Activated CD4-positive, CD25-positive, alpha-beta regulatory T cell treated with anti-CD3 and anti-CD28 coated beads, Interleukin-2, amount 50 U/mL, for 72 hours (primary cell): ENCODE measurements around the gene MYBBP1A.
"Not testable (repeated sequence)": the region's sequence is repeated elsewhere in the genome, so short reads cannot be mapped to it uniquely, and the experiment has no call there.

ENCODE experiments used
- DNase-seq: peaks from one replicate; pipeline ENCODE4 v3.0.0; 2021

MYBBP1A gene

DNA sequence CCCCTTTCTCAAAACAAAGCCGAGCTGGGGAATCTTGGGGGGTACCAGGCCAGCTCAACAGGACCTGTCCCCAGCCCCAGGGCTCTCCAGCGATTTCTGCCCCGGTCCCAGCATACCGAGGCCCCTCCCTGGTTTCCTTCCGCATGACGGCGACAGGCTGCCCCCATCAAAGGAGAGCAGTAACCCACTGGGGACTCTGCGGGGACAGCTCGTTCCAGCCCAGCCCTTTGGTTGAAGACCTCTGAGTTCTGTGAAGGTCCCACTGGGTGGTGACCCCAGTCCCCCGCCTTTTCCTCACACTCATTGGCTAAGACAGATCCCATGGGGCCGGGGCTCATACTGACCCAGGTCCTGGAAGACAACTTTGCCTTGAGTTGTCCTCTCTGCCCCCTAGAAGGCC is 33.2 kb upstream of the MYBBP1A start:
- DNase-seq: no peak

DNA sequence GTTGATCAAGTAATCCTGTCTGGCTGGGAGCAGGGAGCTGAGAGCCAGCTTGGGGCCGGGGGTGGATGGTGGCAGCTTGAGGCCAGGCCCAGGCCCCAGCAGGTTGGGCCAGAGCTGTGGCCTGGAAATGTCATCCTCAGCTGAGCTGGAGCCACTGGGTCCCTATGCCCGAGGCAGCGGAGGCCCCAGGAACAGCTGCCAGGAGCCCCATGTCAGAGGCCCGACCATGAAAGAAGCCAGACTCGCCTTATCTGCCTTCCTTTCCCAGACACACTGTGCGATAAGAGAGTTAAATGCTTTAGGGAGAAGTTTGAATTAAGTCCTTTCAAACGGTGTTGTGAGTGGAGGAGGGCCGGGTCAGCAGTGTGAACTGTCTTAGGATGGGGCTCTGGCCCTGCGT is 32.6 kb upstream of the MYBBP1A start:
- DNase-seq: no peak

DNA sequence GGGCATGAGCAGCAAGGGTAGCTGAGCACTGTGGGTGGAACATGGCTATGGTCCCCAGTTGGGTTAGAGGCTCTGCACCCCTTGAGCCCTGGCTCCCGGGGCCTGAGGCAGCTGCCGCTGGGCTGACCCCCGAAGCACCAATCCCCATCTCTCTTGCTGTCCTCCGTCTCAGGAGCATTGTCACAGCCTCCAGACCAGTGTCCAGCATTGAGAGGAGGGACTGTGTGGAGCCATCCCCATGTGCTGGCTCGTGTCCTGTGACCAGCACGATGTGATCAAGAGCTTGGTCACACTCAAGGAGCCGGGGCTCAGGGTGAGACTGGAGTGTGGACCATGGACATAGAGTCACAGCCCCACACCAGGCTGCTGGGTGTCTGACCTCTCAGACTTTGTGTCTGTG is 32.0 kb upstream of the MYBBP1A start:
- no peak for DNase-seq

DNA sequence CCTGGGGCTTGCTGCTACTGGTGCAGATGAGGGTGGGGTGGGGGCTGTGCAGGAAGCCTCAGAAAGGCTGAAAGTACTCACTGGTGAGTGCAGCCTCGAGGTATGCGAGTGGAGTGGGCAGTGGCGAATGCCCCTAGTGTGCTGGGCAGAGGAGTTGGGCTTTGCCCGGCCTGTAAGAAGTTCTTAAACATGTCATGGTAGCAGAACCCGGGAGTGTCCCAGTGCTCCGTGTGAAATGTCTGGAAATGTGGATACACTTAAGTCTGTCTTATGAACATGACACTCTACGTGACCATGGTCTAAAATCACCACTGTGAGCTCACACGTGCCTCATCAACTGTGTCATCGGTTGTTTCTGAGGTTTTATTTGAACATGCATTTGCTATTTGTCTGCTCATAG is 30.9 kb upstream of the MYBBP1A start:
- DNase-seq: no peak

DNA sequence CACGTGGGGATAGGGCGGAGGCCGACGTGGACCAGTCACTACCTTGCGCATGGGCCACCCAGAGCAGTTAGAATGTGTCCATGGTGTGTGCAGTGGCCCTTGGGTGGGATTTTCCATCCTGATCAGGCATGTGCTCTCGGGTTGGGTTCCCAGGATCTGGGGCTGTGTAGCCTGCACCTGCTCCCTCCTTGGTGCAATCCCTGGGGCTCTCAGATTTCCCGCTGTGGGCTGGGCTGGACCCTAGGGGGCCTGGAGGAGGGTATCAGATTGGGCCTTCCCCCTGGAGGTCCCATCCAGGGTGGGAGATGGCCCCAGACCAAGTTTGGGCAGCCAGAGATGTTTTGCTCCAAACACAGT is 30.4 kb upstream of the MYBBP1A start:
- no peak for DNase-seq

DNA sequence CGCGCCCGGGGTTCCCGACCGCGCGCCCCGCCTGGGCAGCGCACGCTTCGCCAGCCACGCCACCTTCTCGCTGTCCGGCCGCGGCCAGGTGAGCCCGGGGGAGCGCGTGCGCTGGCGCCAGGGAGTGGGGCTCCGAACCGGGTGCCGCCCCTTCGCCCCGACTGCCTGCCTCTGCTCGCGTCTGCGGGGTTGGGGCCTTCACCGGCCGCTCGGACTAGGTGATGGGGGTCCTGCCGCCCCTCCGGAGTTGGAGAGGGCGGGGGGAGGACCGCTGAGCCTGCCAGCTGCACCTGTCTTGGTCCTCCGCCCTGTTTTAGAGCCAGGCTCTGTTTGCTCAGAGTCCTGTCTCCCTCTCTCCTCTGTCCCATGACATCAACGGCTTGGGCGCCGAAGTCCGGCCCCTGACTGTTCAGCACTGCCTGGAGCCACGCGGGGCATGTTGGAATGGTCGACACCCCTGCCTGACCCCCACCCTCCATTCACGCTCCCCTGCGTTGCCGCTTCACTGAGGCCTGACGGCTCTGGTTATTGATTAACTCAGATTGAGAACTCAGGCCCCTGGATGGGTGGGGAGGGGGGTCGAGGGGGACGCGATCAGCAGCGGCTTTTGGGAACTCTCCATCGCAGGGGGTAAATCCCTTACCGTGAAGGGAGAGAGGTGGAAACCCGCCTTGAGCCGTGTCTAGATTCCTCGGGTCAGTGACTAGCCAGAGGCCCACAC is 29.9 kb upstream of the MYBBP1A start:
- DNase-seq: no peak

DNA sequence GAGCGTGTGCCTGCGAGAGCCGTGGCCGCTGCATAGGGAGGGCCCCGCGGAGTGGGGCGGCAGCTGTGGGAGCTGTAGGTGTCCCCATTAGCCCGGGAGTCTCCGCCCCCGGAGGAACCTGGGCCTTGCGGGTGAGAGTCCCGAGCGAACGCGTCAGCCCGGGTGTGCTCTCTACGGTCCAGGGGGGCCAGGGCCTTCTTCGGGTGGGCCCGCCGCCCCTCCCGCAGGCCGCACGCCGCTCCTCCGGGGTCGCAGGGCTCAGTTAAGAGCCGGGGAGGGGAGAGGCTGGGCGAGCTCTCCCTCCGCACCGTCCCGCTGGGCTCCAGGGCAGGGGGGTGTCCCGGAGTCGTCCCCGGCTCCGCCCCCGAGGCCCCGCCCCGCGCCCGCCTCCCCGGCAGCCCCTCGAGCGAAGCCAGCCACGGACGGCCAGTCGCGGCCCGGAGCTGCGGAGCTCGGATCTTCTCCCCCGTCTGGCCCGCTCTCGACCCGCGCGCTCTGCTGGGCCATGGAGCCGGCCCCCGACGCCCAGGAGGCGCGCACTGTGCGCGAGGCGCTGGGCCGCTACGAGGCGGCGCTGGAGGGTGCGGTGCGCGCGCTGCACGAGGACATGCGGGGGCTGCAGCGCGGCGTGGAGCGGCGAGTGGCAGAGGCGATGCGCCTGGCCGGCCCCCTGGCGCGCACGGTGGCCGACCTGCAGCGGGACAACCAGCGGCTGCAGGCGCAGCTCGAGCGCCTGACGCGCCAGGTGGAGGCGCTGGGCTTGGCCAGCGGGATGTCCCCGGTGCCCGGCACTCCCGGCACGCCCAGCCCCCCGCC is 29.1 kb upstream of the MYBBP1A start, which contains the start of gene SMTNL2:
TSS of gene SMTNL2 (plus strand) at position 429 of the 816 bp plus-strand sequence. CDS start at position 506, 77 bp downstream.
- DNase-seq: no peak

DNA sequence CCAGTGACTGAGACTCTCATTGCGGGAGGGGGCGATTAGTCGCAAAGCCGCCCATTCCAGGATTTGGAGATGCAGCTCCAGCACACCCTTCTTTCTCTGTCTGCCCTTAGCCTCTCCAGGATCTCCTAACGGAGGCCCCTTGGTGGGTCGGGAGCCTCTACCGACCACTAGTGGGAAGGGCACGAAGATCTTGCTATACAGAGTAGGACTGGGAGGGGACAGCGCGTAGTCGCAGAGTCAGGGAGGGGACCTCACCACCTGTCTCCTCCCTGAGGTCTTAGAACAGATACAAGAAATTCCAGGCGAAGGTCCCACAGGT is 28.6 kb upstream of the MYBBP1A start:
- no peak for DNase-seq

DNA sequence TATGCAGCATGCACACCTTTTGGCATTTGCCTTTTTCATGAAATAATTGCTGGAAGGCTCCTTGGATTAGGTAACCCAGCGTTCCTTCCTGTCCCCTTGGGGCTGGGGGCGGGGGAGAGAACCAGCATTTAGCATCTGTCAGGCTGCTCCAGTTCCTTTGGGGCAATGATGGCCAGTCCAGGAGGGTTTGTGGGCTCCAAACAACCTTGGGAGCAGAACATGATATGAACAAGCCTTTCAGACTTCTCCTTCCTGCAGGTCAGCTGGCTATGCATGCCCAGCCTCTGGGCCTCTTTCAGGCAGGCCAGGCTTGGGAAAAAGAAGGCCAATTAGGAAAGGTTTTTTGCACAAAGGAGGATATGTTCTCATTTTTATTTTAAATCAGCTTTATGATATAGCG is 28.0 kb upstream of the MYBBP1A start:
- no peak for DNase-seq

DNA sequence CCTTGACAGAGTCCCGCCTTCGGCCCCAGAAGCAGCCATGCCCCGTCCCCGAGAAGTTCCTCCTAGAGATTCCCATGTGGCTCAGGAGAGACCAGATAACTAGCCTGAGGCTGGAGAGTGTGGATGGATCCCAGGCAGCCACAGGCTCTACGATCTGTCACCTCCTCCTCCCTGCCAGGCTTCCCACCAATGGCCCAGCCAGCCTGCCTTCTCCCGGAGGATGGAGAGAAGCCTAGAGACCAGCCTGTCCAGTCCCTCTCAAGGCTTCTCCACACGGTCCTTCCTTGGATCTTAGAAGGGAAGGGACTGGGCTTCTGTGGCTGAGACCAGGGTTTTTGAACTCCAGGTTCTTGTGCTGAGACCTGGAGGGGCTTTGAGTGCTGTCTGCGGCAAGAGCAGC is 27.5 kb upstream of the MYBBP1A start:
- no peak for DNase-seq

DNA sequence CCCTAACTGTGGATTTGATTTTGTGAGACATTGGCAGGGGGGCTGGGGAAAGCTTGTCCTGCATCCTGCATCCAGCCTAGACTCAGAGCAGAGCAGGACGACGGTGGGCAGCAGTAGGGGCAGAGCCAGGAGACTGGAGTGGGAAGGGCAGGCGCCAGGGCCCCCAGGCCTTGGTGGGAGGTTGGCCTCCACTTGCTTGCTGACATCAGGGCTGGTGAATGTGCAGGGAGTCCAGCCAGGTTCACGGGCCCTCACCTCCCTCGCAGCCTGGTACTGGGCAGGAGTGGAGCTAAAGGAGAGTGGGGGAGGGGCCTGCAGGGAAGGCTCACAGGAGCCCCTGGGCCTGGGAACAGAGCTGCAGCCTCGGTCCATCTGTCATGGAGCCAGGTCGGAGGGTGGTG is 26.9 kb upstream of the MYBBP1A start:
- DNase-seq: no peak

DNA sequence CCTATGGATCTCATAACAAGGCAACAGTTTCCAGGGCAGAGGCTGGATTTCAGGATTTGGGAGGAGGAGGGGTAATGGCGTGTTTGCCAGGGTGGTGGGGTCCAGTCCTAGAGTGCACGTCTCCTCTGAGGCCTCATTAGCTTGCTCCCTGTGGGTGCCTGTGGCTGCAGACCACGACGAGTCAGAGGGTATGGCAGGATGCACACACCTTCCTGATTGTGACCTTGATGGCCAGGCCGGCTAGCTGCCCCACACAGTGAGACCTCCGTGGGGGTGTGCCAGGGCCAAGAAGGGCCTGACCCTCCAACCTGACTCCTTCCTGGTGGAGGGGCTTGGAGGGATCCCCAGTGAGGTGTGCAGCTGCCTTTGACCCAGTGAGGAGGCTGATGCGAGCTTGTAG is 25.1 kb upstream of the MYBBP1A start:
- DNase-seq: no peak

DNA sequence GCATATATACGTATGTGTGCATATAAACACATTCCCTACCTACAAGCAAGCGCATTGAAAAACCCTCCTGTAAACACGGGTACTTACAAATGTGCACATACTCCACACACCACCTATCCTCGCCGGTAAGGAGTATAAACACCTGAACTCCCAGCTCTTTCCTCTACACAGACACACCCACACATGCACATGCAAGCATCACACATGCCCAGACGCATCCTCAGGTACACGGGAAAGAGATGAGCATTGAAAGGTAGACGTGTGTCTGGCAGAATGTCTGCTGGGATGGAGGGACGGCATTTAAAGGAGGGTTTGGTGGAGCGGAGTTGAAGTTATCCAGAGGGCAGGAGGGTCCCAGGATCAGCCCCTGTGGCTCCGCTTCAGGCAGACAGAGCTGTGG is 24.5 kb upstream of the MYBBP1A start:
- no peak for DNase-seq

DNA sequence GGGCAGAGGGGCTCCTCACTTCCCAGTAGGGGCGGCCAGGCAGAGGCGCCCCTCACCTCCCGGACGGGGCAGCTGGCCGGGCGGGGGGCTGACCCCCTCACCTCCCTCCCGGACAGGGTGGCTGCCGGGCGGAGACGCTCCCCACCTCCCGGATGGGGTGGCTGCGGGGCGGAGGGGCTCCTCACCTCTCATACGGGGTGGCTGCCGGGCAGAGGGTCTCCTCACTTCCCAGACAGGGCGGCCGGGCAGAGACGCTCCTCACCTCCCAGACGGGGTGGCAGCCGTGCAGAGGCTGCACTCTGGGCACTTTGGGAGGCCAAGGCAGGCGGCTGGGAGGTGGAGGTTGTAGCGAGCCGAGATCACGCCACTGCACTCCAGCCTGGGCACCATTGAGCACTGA is 23.2 kb upstream of the MYBBP1A start:
- DNase-seq: not testable (repeated sequence)

DNA sequence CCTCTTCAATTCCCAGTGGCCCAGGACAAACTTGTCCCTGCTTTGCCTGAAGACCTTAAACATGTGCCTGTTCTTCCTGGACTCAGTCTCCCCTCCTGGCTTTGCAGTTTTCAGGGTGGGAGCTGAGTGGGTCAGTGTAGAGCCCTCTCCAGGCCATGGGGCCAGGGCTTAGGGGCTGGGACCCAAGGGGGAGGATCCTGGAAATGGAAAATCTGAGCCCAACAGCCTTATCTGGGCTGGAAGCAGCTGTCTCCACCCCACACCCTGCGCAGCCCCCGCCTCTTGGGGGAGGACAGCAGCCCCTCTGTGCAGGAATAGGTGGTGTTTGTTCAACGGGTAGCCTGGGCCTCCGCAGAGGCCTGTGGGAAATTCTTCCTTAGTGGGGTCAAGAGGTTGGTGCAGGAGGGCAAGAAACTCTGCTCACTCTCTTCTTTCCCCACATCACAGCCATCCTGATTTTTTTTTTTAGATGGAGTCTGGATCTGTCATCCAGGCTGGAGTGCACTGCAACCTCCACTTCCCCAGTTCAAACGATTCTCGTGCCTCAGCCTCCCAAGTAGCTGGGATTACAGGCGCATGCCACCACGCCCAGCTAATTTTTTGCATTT is 22.3 kb upstream of the MYBBP1A start:
- no peak for DNase-seq

DNA sequence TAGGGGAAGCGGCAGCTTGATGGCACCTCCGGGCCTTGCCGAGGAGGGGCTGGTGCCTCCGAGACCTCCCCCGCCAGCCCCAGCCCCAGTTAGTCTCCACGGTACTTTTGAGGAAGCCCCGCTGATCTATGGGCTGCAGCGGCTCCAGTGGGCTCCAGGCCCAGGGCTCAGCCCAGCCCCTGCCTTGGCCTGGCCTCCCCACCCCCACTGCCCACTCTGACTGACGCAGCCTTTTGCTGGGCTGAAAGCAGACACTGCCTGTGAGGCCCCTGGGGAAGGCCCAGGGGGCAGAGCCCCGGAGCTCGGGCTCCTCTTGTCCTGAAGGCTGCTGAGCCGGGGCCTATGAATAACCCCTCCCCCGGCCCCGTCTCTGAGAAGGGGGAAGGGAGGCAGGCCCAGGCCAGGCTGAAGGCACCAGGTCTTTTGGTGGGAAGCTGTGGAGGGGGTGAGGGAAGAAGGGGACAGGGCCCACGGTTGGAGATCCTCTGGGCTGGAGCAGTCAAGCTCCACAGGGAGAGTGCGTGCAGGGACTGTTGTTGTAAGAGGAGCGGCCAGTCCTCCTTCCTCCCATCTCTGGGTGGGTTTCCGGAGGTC is 21.6 kb upstream of the MYBBP1A start:
- no peak for DNase-seq

DNA sequence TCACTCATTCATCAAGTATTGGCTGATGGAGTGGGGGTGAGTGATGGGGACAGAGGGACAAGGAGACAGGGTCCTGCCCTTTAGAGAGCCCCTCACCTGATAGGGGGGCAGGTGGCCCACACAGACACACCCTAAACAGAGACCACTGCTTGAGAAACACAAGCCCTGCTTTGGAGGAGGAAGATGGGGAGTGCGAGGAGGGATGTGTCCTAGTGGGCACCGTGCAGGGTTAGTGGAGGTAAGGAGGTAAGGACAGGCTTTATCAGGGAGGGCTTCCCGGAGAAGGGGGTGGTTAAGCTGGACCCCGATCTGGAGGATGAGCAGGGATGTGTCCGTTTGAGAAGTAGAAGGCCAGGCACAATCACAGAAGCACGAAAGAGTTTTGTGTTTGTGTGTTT is 21.0 kb upstream of the MYBBP1A start:
- DNase-seq: no peak

DNA sequence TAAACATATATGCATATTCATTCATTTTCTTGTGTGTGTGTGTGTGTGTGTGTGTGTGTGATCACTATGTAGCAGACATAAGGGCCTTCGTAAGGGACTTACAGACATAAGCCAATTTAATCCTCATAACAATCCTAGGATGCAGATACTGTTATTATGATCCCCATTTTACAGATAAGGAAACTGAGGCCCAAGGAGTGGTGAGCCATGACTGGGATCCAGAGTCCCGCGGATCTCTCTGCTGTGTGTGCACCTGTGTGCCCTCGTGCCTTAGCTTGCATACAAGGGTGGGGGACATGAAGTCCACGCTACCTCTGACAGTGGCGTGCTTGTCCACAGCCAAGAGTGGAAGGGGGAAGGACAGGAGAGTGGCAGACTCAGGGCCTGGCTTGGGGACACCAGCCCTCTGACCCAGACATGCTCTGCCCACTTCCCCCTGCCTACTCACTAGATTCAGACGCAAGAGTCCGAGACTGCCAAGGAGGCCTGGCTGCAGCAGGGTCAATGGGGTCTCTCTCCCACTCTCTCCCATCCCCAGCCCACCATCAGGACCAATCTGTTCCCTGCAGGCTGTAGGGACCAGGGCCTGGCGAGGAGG is 19.4 kb upstream of the MYBBP1A start:
- no peak for DNase-seq

DNA sequence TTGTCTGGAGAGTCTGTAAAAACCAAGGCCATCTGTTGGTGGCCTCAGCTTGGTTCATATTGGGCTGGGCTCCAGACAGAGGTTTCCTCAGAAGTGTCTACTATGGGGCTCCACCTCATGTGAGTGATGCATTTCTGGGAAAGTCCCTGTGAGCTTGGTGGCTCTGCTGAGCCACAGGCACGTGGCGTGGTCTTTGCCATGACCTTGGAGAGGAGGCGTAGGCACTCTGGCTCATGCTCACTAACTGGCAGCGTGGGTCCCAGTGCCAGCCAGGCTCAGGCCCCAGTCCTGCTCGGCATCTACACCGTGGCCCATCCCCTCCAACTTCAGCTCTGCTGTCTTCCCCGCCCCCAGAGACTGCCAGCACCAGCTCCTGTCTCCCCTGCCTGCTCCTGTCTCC is 18.5 kb upstream of the MYBBP1A start:
- peak; percentile 52 for DNase-seq

DNA sequence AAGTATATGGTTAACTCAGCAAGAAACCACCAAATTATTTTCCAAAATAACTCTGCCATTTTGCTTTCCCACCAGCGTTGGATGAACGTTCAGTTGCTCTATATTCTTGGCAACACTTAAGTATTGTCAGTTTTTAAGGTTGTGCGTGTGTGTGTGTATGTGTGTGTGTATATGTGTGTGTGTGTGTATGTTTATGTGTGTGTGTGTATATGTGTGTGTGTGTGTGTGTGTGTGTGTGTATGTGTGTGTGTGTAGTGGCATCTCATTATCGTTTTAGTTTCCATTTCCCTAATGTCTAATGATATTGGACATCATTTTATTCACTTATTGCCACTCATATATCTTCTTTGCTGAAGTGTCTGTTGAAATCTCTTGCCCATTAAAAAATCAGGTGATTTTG is 17.9 kb upstream of the MYBBP1A start:
- no peak for DNase-seq

DNA sequence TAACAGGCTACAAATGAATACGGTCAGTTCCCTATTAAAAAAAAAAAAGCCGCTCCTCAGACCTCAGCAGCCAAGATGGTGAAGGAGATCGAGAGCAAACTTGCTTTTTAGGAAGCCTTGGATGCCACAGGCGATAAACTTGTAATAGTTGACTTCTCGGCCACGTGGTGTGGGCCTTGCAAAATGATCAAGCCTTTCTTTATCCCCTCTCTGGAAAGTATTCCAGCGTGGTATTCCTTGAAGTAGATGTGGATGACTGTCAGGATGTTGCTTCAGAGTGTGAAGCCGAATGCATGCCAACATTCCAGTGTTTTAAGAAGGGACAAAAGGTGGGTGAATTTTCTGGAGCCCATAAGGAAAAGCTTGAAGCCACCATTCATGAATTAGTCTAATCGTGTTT is 16.9 kb upstream of the MYBBP1A start:
- DNase-seq: no peak

DNA sequence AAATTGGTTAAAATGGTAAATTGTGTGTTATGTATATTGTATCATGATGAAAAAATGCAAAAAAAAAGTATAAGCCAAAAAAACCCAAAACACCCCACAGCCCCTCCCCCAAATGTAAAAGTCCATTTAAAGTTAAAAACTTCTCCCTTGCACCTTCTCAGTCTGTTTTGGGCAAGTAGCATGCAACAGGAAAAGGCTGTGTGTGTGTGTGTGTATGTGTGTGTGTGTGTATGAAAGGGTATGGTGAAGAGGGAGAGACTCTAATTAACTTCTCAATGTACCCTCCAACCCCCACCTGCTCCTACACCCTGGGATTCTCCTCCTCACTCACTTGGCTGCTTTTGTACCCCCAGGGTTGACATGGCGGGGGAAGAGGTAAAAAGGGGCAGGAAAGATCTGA is 14.4 kb upstream of the MYBBP1A start:
- DNase-seq: no peak

DNA sequence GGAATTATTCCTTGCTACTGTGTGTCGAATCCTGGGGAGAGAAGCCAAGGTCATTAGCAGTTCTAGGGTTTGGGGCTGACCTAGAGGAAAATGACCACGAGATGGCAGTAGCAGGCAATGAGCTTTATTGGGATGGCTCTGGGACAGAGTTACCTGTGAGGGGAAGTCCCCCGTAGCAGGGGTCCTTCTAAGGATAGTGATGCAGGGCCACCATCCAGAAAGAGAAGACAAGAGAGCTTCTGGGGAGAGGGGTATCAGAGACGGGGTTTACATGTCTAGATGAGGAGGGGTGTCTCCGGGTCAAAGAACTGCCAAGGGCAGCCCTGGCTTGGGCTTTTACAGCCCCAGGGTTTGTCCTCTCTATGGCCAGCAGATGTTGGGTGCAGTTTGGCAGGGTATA is 11.6 kb upstream of the MYBBP1A start:
- peak; percentile 55 for DNase-seq
